Liver (tissue), 1 donor: Measurements from ENCODE around the gene SLC24A4.

Source experiments
- YY1 ChIP-seq: IDR thresholded peaks from 2 replicates; pipeline ENCODE4 v1.6.1; 2016; ENCODE audit warnings: antibody characterized with exemption, mild to moderate bottlenecking
- TF ChIP-seq, protein P1 (sequence below): IDR thresholded peaks from 2 replicates; pipeline ENCODE4 v1.6.1; 2016; ENCODE audit warnings: antibody characterized with exemption

DNA sequence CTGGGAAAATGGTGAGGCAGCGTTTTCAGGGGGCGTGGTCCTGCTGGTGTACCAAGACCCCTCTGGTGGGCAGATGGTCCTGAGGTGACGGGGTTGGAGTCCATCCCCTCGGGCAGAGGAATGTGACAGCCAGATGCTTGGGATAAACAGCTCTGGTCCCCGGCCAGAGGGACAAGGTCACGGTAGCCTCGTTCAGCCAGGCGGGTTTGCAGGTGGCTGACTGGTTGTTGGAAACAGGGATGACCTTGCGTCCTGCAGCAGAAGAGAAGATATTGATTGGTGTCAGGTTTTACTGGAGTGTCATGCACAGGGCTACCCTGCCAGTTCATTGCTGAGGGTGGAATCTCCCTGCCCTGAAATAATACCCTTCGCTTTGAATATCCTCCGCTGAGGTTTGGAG, 43.3 kb downstream of the SLC24A4 start:
- TF ChIP-seq, protein P1, sequence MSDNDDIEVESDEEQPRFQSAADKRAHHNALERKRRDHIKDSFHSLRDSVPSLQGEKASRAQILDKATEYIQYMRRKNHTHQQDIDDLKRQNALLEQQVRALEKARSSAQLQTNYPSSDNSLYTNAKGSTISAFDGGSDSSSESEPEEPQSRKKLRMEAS = no peak
- no peak for TF ChIP-seq YY1
